GM15510 (cell line): ENCODE results near the gene FLCN.

ENCODE experiments used
- POLR2A ChIP-seq: IDR thresholded peaks from 3 replicates; pipeline ENCODE4 v1.6.1; 2011; ENCODE audit warnings: borderline replicate concordance; ENCODE audit not compliant: insufficient read length; ENCODE audit errors: extremely low read depth

The FLCN gene

GRCh38 chr17:17182598-17183136 is 54.3 kb downstream of the FLCN start:
- no peak for TF ChIP-seq POLR2A

GRCh38 chr17:17181666-17182597 is 55.0 kb downstream of the FLCN start:
- TF ChIP-seq POLR2A, result no peak

- no peak for TF ChIP-seq POLR2A
Measured at GRCh38 chr17:17180741-17181525, 56.0 kb downstream of the FLCN start.

- no peak for TF ChIP-seq POLR2A
Measured at GRCh38 chr17:17180141-17180603, 56.8 kb downstream of the FLCN start.

GRCh38 chr17:17179371-17179827 is 57.6 kb downstream of the FLCN start:
- TF ChIP-seq POLR2A, result no peak

- no peak for TF ChIP-seq POLR2A
Measured at GRCh38 chr17:17177176-17177575, 59.8 kb downstream of the FLCN start.

GRCh38 chr17:17176341-17176740 is 60.6 kb downstream of the FLCN start:
- no peak for TF ChIP-seq POLR2A

- no peak for TF ChIP-seq POLR2A
Measured at GRCh38 chr17:17175917-17176316, 61.1 kb downstream of the FLCN start.

GRCh38 chr17:17175340-17175739 is 61.6 kb downstream of the FLCN start:
- no peak for TF ChIP-seq POLR2A

- TF ChIP-seq POLR2A, result no peak
Measured at GRCh38 chr17:17173921-17174320, 63.0 kb downstream of the FLCN start.

GRCh38 chr17:17172990-17173389 is 64.0 kb downstream of the FLCN start:
- no peak for TF ChIP-seq POLR2A

GRCh38 chr17:17172001-17172939 is 64.7 kb downstream of the FLCN start:
- TF ChIP-seq POLR2A, result no peak

GRCh38 chr17:17171186-17171585 is 65.8 kb downstream of the FLCN start:
- TF ChIP-seq POLR2A, result no peak
